RWPE1 (cell line): ENCODE results near the gene PNRC2.

ENCODE experiments used
- CTCF ChIA-PET: fragments of 350-600 bp; sonication (Branson Sonifier 250); formaldehyde crosslinking; extraction: SDS; loops from one replicate; lab custom pipeline; 2021; lab: Yijun Ruan, JAX
- POLR2A ChIA-PET: fragments of 400-600 bp; formaldehyde crosslinking; extraction: SDS; loops from one replicate; lab custom pipeline; 2020; ENCODE audit warnings: antibody characterized with exemption; ENCODE audit not compliant: low non-redundant PET; lab: Yijun Ruan, JAX
- DNase-seq: peaks from one replicate; pipeline ENCODE4 v3.0.0; 2012; ENCODE audit warnings: low spot score
- H3K27ac ChIP-seq: fragments of 450-650 bp; 2 replicates; pipeline ENCODE4 v1.5.1; 2017
- TF ChIP-seq, protein P1 (sequence below): fragments of 450-650 bp; conservative IDR thresholded peaks from 2 replicates; pipeline ENCODE4 v1.5.1; 2017; ENCODE audit warnings: low read depth, mild to moderate bottlenecking

The PNRC2 gene, protein sequence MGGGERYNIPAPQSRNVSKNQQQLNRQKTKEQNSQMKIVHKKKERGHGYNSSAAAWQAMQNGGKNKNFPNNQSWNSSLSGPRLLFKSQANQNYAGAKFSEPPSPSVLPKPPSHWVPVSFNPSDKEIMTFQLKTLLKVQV

DNA sequence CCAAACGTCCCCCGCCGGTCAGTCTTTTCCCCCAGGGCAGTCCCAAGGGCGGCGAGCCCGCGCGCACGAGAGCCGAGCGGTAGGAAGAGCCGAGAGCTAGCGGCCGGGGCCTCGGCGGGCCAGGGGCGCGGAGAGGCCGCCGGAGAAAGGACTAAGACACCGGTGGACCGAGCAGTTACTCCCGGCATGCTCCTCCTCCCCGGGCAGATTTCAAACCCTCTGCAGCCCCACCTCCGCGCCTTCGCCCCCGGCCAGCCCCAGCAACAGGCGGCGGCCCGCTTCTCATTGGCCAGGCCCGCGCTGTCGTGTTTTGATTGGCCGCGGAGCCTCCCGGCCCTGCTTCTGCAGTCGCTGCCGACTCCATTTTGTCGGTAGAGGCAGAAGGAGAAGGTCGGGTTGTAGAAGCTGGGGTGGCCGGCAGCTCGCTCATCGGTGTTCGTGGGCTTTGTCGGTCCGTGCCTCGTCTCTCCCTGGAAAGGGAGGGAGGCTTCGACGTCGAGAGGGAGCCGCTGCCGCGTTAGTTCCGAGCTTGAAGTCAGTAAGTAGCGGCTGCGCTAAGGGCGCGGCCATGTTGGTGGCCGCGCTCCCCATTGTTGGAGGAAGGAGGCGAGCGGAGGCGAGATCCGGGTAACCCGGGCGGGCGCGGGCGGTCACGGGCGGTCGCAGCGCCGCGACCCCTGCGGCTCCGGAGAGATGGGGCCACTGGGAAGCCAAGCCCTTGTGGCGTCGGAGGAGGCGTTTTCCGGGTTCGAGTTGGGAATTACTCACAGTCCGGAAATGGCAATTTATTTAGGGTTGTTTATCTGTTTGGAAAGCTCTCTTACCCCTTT lies at the start of gene PNRC2:
Gene PNRC2, plus strand, starts transcription at position 368 of the 830 bp plus-strand sequence. CDS start 1,630 bp downstream, outside the sequence.
- ChIA-PET POLR2A (interaction anchor here (0.6 kb wide), 2 partner anchors 66 to 571 kb away, joined by 3 to 5 read pairs; no protein-coding TSS in a partner anchor), CTCF (no interaction called here)
- H3K27ac ChIP-seq = peak within 1 kb of the TSS; percentile 99
- TF ChIP-seq, protein P1, sequence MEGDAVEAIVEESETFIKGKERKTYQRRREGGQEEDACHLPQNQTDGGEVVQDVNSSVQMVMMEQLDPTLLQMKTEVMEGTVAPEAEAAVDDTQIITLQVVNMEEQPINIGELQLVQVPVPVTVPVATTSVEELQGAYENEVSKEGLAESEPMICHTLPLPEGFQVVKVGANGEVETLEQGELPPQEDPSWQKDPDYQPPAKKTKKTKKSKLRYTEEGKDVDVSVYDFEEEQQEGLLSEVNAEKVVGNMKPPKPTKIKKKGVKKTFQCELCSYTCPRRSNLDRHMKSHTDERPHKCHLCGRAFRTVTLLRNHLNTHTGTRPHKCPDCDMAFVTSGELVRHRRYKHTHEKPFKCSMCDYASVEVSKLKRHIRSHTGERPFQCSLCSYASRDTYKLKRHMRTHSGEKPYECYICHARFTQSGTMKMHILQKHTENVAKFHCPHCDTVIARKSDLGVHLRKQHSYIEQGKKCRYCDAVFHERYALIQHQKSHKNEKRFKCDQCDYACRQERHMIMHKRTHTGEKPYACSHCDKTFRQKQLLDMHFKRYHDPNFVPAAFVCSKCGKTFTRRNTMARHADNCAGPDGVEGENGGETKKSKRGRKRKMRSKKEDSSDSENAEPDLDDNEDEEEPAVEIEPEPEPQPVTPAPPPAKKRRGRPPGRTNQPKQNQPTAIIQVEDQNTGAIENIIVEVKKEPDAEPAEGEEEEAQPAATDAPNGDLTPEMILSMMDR = no peak
- DNase-seq = peak; percentile 99

DNA sequence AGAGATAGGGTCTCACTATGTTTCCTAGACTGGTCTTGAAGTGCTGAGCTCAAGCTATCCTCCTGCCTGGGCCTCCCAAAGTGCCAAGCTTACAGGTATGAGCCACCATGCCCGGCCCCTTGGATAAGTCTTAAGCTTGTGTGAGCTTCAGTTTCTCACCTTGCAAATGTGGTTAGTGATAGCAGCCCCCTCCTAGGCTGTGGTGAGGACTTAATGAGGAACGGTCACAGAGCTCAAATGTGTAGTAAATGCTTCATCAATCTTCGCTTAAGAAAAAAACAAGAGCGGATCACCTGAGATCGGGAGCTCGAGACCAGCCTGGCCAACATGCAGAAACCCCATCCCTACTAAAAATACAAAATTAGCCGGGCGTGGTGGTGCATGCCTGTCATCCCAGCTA lies 49.5 kb upstream of the PNRC2 start:
- H3K27ac ChIP-seq = no peak overlapping the region
- CTCF ChIA-PET = interaction anchor here (0.6 to 0.7 kb wide), 3 partner anchors 14 to 344 kb away, joined by 3 to 6 read pairs (median 4); no protein-coding TSS in a partner anchor
- TF ChIP-seq, protein P1 = no peak
- POLR2A ChIA-PET = no interaction called here
- no peak for DNase-seq

DNA sequence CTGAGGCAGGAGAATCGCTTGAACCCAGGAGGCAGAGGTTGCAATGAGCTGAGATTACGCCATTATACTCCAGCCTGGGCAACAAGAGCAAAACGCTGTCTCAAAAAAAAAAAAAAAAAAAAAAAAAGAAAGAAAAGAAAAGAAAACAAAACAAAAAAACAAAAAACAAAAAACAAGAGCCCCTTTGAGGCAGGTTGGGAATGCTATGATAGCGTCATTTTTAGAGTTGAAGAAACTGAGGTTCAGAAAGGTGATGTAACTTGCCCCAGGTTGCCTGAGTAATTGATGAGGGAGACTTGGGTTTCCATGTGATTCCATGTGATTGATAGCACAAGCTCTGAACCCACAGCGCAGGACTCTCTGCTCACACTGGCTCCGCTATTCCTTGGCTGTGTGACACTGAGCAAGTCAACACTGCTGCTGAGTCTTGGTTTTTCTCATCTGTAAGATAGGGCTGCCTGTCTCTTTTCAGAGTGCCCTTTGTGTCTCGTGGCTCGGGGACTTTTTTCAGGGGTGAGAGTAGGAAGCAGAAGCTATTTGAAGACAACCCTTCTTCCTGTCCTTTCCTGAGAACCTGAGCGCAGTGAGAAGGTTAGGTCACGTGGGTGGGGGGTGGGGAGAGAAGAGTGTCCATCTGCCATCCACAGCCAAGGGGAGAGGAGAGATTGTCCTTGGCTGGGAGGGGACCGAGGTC lies 48.9 kb upstream of the PNRC2 start:
- DNase-seq = no peak
- H3K27ac ChIP-seq = no peak overlapping the region
- ChIA-PET CTCF (interaction anchor here (0.6 to 0.7 kb wide), 2 partner anchors 20 to 344 kb away, joined by 3 to 4 read pairs; no protein-coding TSS in a partner anchor), POLR2A (no interaction called here)
- TF ChIP-seq, protein P1 = no peak

DNA sequence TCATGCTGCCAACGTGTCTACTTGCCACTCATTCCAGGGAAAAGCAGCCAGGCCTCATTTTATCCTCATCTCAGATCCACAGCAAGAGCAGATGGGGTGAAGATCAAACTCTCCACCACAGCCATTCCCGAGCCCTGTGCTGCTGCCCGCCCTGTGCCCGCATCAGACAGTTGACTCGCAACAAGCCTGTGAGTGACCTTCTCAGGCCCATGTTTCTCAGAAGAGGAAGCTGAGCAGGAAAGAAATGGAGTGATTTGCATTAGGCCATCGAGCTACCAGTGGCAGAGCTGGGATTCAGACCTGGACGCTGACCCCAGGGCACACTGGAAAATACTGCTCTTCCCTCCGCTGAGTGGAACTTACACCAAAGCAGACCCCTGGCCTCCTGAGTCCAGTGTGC lies 47.7 kb upstream of the PNRC2 start:
- DNase-seq = no peak
- POLR2A ChIA-PET = no interaction called here
- CTCF ChIA-PET = no interaction called here
- TF ChIP-seq, protein P1 = no peak
- H3K27ac ChIP-seq = no peak overlapping the region

DNA sequence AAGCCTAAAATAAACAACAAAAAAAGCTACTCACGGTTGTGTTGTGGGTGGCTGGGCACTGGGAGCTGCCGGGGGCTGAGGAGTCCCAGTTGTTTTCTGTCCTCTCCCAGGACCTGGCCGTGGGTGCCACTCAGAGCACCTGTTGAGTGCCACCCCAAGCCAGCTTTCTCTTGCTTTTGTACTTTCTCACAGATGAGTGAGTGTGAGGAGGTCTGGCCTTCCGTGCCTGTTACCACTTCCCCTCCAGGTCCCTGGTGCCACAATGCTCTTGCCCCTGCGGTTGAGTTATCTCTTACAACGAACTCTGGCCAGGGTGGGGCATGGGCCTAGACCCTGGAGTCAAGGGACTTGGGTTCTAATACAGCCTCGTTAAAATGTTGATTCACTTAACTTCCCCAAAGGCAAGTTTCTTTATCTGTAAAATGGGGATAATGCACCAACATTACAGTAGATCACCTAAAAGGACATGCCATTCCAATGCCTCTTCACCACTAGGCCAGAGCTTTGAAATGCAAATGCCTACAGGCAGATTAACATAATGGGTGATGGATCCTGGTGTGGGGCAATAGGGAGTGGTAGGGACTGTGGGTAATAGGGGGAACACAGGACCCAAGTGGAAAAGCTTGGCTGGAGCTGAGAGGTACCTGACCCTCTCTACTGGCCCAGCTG lies 46.3 kb upstream of the PNRC2 start, which contains the start of gene CNR2:
Gene CNR2, minus strand, starts transcription at position 151 of the 669 bp plus-strand sequence. CDS start 37,745 bp downstream, outside the sequence.
- POLR2A ChIA-PET = no interaction called here
- no peak for DNase-seq
- H3K27ac ChIP-seq = no peak within 1 kb of the TSS
- TF ChIP-seq, protein P1 = no peak
- CTCF ChIA-PET = interaction anchor here (1.2 kb wide), 1 partner anchor 141 kb away, joined by 4 read pairs; no protein-coding TSS in a partner anchor

DNA sequence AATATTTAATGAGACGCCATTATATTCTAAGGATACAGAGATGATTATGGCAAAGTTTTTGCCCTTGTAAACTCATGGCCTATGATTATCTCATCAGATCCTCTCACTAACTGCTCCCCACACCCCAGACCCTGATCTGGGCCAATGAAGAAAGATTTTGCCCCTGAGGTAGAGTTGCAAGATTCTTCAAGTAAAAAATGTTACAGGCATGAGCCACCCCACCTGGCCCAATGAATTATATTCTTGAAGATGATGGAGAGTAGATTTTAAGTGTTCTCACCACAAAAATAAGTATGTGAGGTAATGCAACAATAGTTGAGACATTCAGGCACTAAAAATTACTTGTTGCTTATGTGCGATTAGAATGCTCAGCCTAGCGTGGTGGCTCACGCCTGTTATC lies 44.7 kb upstream of the PNRC2 start:
- ChIA-PET POLR2A (interaction anchor here (0.7 kb wide), 1 partner anchor 17 kb away, joined by 5 read pairs; no protein-coding TSS in a partner anchor), CTCF (interaction anchor here (0.7 kb wide), 1 partner anchor 287 kb away, joined by 3 read pairs; no protein-coding TSS in a partner anchor)
- no peak for DNase-seq
- TF ChIP-seq, protein P1 = no peak
- H3K27ac ChIP-seq = no peak overlapping the region
